Measurements from ENCODE around the gene TBC1D10B.

Gene TBC1D10B

DNA sequence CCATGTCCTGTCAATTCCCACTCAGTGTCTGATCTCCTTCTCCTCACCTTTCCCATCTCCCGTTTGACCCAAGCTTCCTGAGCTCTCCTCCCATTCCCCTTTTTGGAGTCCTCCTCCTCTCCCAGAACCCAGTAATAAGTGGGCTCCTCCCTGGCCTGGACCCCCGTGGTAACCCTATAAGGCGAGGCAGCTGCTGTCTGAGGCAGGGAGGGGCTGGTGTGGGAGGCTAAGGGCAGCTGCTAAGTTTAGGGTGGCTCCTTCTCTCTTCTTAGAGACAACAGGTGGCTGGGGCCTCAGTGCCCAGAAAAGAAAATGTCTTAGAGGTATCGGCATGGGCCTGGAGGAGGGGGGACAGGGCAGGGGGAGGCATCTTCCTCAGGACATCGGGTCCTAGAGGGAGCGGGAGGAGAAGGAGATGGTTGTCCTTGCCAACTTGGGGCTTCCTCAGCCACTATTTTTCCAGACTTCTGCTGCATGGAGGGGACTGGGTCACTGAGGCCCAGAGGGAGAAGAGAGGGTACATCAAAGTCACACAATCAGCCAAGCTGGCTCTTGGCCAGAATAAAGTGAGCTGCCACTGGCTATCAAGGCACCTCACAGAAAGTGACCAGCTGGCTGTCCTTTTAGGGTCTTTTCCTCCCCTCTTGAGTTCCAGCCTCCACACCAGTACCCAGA lies 1.9 kb upstream of the TBC1D10B start:
- no peak for DNase-seq

DNA sequence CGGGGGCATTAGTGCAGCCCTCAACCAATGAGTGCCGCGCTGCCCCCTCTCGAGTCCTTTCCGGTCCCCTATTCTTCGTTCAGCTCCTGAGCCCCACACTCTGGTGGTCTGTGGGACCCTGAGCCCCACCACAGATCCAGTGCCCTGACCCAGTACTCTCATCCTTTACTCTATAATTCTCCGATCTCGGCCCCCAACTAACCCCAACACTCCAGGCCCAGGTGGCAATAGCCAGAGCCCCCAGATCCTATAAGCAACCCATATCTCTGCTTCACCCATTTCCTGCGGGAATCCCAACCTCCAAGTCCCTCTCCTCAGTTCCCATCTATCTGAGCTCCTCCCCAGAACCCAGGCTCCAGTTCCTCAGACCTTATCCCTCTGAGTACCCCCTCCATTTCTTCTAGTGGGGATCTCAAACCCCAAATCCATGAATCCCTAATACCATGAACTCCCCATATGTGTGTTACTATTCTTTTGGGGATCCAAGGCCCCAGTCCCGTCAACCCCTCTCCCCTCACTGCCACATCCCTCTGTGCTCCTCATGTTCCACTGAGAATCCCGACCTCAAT lies 1.0 kb upstream of the TBC1D10B start:
- no peak for DNase-seq

DNA sequence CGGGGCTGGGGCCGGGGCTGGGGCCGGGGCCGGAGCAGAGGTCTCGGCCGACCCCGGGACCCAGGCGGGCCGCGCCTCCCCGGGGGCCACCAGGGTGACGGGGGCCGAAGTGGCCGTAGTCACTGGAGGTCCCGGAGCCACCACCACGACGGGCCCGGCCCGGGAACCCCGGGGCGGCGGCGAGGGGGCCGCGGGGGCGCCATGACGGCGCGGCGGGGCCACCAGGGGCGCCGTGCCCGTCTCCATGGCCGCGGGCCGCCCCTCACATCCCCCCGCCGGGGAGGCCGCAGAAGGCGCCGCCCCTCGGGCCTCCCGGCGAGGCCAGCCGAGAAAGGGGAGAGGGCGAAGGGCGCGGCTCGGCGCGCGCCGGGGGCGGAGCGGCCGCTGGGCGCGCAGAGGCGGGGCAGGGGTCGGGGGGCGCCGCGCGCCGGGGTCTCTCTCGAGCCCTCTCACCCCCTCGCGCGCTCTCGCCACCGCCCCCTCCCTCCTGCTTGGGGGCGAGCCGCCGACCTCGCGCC lies 297 bp downstream of the TBC1D10B start:
- no peak for DNase-seq

DNA sequence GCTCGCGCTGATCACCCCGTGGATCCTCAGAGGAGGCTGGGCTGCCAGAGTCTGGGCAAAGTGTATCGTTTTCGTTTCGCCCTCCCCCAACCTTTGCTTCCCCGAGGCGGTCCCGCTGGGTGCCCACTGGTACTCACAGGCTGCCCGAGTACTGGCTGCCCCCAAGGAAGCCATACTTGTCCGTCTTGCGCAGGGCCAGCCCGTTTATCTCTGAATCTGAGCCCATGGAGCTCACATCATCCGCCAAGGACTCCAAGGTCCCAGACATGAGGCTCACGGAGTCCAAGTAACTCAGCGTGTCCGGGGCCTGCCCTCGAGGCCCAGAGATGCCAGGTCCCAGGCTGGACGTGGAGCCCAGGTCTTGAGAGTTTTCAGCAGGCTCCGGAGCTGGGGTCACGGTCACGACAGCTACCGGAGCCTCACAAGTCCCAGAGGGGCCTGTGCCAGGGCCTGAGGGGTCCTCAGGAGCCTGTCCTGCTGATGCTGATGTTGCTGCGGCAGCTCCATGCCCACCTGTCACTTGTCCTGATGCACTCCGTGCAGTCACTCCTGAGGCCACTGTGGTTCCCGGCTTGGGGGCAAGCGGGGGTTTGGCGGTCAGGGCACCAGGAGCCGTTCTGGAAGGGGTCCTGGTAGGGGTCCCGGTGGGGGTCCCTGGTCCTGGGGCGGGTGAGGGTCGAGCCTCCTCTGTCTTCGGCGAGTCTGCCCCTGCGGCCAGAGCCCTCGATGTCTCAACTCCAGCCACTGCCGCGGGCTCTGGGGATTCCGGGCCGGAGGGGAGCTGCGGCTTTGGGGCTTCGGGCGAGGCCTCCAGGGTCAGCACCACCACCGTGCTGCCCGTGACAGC lies 980 bp downstream of the TBC1D10B start:
- no peak for DNase-seq

DNA sequence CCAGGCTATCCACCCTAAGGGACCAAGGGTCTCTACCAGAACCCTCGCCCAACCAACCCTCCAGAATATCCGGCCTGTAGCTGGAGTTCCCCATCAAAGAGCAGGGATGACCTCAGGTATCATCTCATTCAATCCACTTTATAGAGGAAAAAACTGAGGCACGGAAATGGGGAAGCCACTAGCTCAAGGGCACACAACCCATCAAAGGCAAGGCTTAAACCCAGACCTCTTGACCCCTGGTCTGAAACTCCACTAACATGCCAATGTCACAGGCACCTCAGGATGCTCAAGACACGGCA lies 1.6 kb downstream of the TBC1D10B start:
- DNase-seq = no peak

DNA sequence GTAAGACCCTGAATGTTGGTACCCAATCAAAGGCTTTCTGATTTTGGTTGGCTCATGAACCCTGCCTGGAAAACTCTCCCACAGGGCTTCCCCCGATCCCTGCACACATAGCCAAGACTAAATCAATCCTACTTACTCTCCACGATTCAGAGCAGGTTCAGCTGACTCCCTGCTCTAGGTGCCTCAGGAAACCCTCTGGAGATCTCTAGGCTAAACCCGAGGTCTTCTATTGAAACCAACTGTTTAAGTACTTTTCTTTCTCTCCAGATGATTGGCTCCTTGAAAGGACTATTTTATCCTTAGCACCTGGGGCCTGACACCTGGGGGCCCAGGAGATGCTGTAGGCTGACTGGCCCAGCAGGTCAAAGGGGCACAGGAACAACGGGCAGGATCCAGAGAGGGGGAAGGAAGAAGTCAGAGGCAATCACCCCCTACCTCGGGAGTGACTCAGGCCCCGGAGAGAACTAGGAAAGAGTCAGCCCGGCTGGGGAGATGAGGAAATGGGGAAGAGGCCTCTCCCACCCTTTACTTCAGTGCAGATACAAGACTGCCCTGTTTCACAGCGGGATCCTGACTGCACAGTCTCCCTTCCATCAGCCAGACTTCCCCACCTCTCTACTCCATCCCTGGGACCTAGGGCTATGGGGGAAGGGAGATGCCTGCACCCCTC lies 2.0 kb downstream of the TBC1D10B start:
- peak; percentile 60 for DNase-seq

DNA sequence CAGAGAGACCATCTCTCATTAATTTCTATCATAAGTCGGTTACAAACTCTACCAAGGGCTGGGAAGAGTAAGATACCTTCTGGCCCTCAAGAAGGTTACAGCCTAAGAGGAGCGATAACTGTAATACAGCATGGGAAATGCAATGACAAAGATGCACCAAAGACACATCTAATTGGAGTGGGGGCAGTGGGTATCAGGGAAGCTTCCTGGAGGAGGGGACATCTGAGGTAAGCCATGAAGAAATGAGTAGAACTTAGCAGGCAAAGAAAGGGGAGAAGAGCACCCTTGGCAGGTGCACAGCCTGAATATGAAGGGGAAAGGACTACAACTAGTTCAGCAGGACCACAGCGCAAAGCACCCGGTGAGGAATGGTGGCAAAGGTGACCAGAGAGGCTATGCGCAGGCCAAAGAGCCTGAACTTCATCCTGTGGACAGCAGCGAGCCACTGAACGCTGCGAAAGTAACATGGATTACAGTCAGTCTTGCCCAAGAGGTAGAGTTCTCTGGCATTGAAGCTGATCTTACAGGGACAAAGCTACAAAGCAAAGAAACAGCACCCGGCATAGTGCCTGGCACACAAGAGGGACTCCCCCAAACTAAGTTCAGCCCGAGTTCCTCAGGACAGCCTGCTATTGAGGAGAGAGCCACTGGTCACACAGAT lies 2.8 kb downstream of the TBC1D10B start:
- no peak for DNase-seq

DNA sequence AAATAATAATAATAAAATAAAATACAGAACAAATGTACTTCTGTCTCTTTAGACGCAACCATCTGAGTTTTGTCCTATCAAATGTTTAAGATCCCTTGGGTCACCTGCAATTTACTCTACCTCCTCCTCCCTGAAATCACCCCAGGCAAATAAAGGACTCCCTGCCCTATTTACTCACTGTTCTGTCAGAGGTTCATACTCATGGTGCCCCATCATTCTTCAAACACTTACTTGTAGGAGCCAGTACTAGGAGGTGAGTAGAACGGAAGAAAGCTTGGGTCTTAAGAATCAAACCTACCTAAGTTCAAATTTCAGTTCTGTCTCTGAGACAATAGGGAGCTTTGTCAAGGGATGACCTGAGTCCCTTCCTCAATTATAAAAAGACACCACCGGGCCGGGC lies 3.8 kb downstream of the TBC1D10B start:
- DNase-seq = no peak

DNA sequence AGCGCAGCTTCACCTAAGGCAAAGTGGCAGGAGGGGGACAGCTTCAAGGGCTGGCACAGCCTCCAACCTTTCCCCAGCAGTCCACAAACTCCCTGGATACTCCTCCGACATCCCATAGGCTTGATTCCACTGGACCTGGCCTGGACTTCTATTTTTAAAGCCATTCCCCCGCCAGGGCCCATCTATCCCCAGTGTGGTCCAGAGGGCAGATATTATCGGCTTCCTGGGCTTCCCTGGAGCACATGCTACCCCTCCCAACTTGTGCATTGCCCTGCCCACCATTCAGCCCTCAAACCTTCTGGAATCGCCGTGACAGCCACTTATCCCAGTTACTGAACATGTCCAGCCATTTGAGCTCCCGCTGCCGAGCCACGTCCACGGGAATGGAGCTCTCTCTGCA lies 5.1 kb downstream of the TBC1D10B start:
- no peak for DNase-seq

DNA sequence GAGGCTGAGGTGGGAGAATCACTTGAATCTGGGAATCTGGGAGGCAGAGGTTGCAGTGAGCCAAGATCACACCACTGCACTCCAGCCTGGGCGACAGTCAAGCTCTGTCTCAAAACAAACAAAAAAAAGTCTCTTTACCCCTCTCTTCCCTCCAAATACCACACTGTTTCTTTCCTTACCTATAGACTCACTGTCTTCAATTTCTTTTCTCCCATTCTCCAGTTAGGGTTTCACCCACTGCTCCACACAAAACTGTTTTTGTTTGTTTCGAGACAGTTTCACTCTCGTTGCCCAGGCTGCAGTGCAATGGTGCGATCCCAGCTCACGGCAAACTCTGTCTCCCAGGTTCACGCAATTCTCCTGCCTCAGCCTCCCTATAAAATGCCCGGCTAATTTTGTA lies 9.1 kb downstream of the TBC1D10B start:
- DNase-seq = no peak

DNA sequence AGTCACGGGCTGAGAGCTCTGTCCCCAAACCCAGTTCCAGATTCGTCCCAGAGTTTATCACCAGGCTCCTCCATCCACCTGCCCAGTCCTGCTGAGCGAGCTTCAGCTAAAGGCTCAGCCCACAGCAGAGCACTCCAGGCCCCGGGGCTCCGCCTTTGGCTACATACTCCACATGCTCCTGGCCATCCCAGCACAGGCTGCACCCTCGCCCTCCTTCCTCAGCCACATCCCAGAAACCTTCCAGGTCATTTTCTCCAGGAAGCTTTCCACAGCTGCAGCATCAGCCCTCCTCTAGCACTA lies 10.5 kb downstream of the TBC1D10B start:
- DNase-seq = no peak

DNA sequence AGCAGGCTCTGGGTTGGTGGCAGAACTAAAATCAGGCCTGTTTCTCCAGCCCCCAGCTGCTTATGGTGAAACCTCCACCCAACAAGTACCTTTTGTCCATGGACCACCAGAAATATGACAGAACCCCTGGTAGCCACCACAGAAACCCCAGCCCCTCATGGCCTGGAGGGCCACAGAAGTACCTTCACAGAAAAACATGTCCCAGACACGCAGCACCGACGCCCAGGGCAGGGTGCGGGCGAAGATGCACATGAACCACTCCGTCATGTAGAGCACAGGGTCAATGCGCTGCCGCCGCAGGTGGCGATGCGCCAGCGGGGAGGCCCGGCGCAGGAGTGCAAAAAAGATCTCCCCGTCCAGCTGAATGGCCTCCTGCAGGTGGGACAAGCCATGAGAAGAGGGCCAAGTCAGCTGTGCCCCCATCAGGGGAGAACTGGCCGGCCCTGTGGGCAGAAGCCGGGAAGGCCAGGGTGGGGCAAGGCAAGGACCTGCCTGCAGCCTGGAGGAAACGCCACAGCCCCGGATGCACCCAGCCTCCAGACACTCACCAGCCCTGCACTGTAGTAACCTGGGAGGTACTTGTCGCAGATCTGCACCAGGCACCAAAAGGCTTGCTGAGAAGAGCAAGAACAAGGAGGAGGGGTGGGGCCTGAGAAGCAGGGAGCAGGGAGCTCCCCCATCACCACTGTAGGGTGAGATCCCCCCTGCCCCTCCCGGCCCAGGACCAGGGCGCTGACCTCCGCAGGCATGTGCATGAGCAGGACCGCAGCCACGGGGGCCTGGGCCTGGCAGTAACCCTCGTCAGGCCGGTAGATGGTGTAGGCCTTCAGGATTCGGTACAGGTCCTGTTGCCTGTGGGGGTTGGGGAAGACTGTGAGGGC lies 11.1 kb downstream of the TBC1D10B start:
- no peak for DNase-seq

DNA sequence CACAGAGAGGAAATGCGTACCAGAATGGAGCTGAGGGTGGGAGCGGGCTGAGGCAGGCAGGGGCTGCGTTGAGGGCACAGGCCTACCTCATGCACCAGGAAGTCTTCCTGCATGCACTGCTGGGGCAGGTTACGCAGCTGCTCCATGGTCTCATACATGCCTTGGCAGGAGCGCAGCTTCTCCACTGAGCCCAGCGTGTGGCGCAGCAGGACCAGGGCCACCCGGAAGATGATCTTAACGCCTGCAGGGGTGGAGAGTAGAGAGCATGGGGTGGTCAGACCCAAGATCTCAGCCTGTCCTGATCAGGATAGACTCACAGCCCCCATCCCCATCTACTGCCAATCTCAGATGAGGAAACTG lies 11.7 kb downstream of the TBC1D10B start:
- DNase-seq = no peak

DNA sequence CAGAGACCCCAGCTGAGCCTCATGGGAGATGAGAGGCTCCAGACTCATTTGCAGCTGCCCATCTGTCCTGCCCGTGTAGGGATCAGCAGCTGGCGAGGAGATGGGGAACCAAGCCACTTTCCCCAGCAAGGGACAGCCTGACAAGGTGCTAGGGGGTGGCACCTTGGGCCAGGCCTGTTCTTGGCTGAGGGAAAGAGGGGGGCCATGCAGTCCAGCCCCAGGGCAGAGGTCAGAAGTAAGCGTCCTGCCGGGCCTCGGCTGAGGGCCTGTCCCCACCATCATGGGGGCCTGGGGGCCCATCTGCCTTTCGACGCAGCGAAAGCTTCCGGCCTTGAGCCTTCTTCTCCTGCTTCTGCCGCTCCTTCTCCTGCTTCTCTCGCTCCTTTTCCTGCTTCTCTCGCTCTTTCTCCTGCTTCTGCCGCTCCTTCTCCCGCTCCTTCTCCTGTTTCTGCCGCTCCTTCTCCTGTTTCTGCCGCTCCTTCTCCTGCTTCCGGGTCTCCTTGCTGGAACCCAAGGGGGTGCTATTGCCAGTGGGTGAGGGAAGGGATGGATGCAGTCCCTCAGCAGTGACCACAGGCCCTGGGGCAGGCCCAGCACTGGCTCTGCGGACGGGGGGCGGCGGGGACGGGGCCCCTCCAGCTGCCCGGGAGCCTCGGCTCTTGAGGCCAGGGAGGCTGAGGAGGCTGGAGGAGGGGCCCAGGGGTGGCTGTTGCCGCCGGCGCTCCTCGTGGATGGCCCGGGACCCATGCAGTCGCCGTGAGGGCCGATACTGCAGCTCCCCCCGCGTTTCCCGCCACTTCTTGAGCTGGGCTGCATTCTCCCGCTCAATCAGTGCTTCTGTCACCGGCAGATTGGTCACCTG lies 12.3 kb downstream of the TBC1D10B start:
- DNase-seq = no peak

DNA sequence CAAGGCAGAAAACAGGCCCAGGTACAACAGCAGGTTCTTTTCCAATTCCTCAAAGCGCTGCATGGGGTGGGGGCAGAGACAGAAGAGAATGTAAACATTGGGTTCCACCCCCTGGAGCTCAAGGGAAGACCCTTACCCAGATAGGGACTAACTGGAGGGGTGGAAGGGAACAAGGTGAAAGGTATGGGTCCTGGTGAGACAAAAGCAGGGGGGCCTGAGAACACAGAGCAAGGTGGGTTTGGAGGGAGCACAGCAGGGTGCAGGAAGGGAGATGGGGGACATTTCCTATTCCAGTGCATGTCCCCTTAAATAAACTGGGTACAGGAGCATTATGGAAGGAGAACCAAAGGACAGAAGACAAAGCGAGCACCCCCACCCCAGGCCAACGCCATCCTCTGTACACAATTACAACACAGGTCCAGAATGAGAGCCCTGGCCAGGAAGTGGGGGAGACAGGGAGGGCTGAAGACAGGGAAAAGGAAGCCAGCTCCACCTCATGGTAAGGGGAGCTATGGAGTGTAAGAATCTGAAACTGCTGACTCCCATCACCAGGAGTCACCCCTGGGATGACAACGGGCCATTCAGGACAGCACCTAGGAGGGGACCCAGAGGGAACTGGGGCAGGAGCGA lies 13.1 kb downstream of the TBC1D10B start:
- no peak for DNase-seq

DNA sequence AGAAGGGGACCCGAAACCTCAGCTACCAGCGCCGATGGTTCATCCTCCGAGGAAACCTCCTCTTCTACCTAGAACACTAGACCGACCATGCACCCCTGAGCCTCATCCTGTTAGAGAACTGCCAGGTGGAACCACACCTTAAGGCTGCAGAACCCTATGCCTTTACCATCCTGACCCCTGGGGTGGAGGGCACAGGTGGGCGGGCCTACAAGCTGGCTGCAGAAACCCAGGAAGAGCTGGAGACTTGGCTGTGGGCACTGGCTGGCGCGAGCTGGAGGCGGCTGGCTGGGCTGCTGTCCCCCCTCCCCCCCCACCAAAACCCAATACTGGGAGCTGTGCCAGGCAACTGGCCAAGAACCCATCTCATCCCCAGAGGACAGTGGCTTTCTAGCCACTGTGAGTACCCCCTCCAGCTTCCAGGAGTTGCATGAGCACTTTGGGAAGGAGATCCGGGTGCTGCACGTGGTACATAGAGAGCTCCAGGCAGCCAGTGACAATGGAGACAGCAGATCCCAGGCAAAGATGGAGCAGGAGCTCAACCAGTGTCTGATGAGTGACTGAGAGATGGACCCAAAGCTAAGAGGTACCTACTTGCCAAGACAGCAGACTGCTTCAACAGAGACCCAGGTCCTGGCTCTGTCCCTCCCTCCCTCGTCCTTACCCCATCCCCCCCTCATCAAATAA lies 13.8 kb downstream of the TBC1D10B start:
- no peak for DNase-seq

DNA sequence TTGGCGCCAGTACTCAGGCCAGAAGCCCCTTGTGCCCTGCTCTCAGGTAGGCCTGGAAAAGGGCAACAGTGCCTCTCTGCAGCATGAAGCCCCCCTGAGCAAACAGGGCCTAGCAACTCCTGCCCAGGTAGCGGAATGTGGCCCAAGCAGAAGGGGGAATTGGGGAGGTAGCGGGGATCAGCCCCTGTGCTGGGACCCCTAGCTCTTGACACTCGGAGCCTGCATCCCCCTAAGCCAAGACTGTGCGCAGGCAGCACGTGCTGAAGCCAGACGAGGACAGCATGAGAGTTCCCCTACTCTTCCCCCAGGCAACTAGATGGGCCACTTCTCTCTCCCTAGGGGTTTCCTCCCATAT lies 14.4 kb downstream of the TBC1D10B start:
- no peak for DNase-seq

DNA sequence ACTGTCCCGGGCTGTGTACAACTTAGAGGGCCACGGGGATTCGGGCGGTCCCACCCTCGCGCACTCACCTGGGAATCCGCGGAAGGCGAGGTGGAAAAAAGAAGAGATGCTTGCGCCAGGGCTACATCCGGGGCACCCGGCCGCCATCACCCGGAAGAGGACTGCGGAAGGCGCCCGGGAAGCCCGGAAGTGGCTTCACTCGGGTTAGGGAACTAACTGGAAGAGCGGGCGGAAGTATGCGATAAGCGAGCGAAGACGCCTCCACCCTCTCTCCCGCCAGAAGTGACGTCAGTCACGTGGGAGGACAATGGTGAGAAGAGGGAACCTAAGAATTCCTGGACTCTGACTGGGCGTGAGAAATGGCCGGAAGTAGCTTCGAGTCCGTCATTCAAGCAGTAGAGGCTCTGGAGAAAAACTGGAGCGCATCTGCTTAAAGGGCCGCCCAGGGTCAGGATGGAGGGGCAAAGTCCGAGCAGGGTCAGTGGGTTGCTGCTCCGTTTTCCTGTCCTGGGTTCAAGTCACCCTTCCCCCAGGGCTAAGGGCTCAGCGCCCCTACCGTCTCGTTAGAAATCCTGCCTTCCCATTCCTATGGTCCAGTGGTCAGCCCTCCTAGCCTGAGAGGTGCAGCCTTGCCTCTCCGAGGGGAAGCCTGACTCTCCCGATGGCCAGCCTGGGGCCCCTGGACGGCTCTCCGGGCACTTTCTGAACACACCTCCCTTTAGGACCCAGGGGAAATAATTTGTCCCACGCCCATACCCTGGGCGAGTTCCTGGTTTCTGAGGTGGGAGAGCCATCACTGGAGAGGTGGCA lies 14.9 kb downstream of the TBC1D10B start, which contains the start of gene CD2BP2:
CD2BP2 (minus strand) TSS at position 165 of the 810 bp plus-strand sequence. CDS start 627 bp downstream, outside the sequence.
- DNase-seq = peak; percentile 100
